HEK293 (cell line): ENCODE results near the gene SERINC3.

ENCODE experiments used
- CTCF ChIA-PET: fragments of 350-600 bp; formaldehyde crosslinking; extraction: SDS; loops from one replicate; lab custom pipeline; 2021; ENCODE audit warnings: antibody characterized with exemption; lab: Yijun Ruan, JAX
- POLR2A ChIA-PET: fragments of 300-600 bp; formaldehyde crosslinking; extraction: SDS; loops from one replicate; lab custom pipeline; 2020; ENCODE audit warnings: antibody characterized with exemption, inconsistent platforms; lab: Yijun Ruan, JAX
- H3K27ac ChIP-seq: fragments of 200-500 bp; sonication (Bioruptor generic); 2 replicates; pipeline ENCODE4 v1.5.1; 2014; ENCODE audit warnings: low read depth, low read length, control low read depth, inconsistent platforms; ENCODE audit errors: extremely low read depth
- H3K36me3 ChIP-seq, 2 experiments: fragments of 200-500 bp in 1 of 2; sonication (Bioruptor generic) in 1 of 2; 1 replicate in 1 of 2; 2 replicates in 1 of 2; pipeline ENCODE4 v1.5.1; 2014 to 2017; ENCODE audit warnings: inconsistent platforms in 2 of 2, low read length in 2 of 2; ENCODE audit not compliant: control insufficient read depth in 2 of 2, insufficient read depth in 1 of 2
- H3K4me1 ChIP-seq: fragments of 200-500 bp; sonication (Bioruptor generic); 2 replicates; pipeline ENCODE4 v1.5.1; 2014; ENCODE audit warnings: mild to moderate bottlenecking, low read length, inconsistent platforms; ENCODE audit not compliant: control insufficient read depth, insufficient read depth
- H3K4me3 ChIP-seq: 2 replicates; pipeline ENCODE4 v1.5.1; 2011; ENCODE audit warnings: low read depth, mild to moderate bottlenecking, control low read depth, low read length, moderate library complexity
- H3K9me3 ChIP-seq: fragments of 200-500 bp; sonication (Bioruptor generic); 2 replicates; pipeline ENCODE4 v1.5.1; 2014; ENCODE audit warnings: low read depth, low read length, inconsistent platforms; ENCODE audit not compliant: control insufficient read depth, insufficient read depth
- CTCF ChIP-seq: fragments of 450-650 bp; formaldehyde crosslinking; IDR thresholded peaks from 2 replicates; pipeline ENCODE4 v1.5.1; 2016; ENCODE audit warnings: missing biosample characterization, missing genetic modification characterization
- HOXC10 ChIP-seq: sonication (generic); formaldehyde crosslinking; IDR thresholded peaks from 2 replicates; pipeline ENCODE4 v1.8.1; 2023; ENCODE audit warnings: mild to moderate bottlenecking, missing genetic modification reagents
- KLF1 ChIP-seq: fragments of 450-650 bp; formaldehyde crosslinking; IDR thresholded peaks from 2 replicates; pipeline ENCODE4 v1.5.1; 2016; ENCODE audit warnings: missing biosample characterization, missing genetic modification characterization
- MEIS1 ChIP-seq: sonication (generic); formaldehyde crosslinking; IDR thresholded peaks from 2 replicates; pipeline ENCODE4 v1.8.1; 2022; ENCODE audit warnings: missing genetic modification reagents, mild to moderate bottlenecking, borderline replicate concordance
- SP2 ChIP-seq: fragments of 450-650 bp; formaldehyde crosslinking; IDR thresholded peaks from 2 replicates; pipeline ENCODE4 v1.5.1; 2016; ENCODE audit warnings: missing biosample characterization, missing genetic modification characterization
- SP3 ChIP-seq: fragments of 450-650 bp; formaldehyde crosslinking; IDR thresholded peaks from 2 replicates; pipeline ENCODE4 v1.5.1; 2016; ENCODE audit warnings: missing biosample characterization, missing genetic modification characterization
- ZBTB48 ChIP-seq: fragments of 450-650 bp; formaldehyde crosslinking; IDR thresholded peaks from 2 replicates; pipeline ENCODE4 v1.5.1; 2016; ENCODE audit warnings: missing biosample characterization, missing genetic modification characterization
- ZFP37 ChIP-seq: fragments of 450-650 bp; formaldehyde crosslinking; IDR thresholded peaks from 2 replicates; pipeline ENCODE4 v1.5.1; 2016; ENCODE audit warnings: missing biosample characterization, missing genetic modification characterization
- ZNF140 ChIP-seq: fragments of 450-650 bp; formaldehyde crosslinking; IDR thresholded peaks from 2 replicates; pipeline ENCODE4 v1.5.1; 2016; ENCODE audit warnings: missing biosample characterization, missing genetic modification characterization
- ZNF175 ChIP-seq: fragments of 450-650 bp; formaldehyde crosslinking; IDR thresholded peaks from 2 replicates; pipeline ENCODE4 v1.5.1; 2016; ENCODE audit warnings: missing biosample characterization, missing genetic modification characterization
- ZNF2 ChIP-seq: fragments of 450-650 bp; formaldehyde crosslinking; IDR thresholded peaks from 2 replicates; pipeline ENCODE4 v1.5.1; 2016; ENCODE audit warnings: missing biosample characterization, missing genetic modification characterization
- ZNF23 ChIP-seq: fragments of 450-650 bp; formaldehyde crosslinking; IDR thresholded peaks from 2 replicates; pipeline ENCODE4 v1.5.1; 2016; ENCODE audit warnings: missing biosample characterization, missing genetic modification characterization, borderline replicate concordance
- ZNF266 ChIP-seq: fragments of 450-650 bp; formaldehyde crosslinking; IDR thresholded peaks from 2 replicates; pipeline ENCODE4 v1.5.1; 2016; ENCODE audit warnings: missing biosample characterization, missing genetic modification characterization, low read depth
- ZNF302 ChIP-seq: fragments of 450-650 bp; formaldehyde crosslinking; IDR thresholded peaks from 2 replicates; pipeline ENCODE4 v1.5.1; 2016; ENCODE audit warnings: missing biosample characterization, missing genetic modification characterization, low read depth
- ZNF341 ChIP-seq: fragments of 450-650 bp; formaldehyde crosslinking; IDR thresholded peaks from 2 replicates; pipeline ENCODE4; 2016; ENCODE audit warnings: low read depth, missing biosample characterization, missing genetic modification characterization
- ZNF350 ChIP-seq: fragments of 450-650 bp; formaldehyde crosslinking; IDR thresholded peaks from 2 replicates; pipeline ENCODE4 v1.5.0; 2017; ENCODE audit warnings: missing biosample characterization, mild to moderate bottlenecking, missing genetic modification characterization
- ZNF362 ChIP-seq: fragments of 450-650 bp; formaldehyde crosslinking; IDR thresholded peaks from 2 replicates; pipeline ENCODE4 v1.5.1; 2016; ENCODE audit warnings: missing biosample characterization, missing genetic modification characterization
- ZNF366 ChIP-seq: fragments of 450-650 bp; formaldehyde crosslinking; conservative IDR thresholded peaks from 2 replicates; pipeline ENCODE4 v1.5.1; 2016; ENCODE audit warnings: missing biosample characterization, missing genetic modification characterization
- ZNF433 ChIP-seq: fragments of 450-650 bp; formaldehyde crosslinking; IDR thresholded peaks from 2 replicates; pipeline ENCODE4 v1.5.1; 2016; ENCODE audit warnings: missing biosample characterization, missing genetic modification characterization, low read depth
- ZNF488 ChIP-seq: fragments of 450-650 bp; formaldehyde crosslinking; IDR thresholded peaks from 2 replicates; pipeline ENCODE4 v1.5.1; 2016; ENCODE audit warnings: missing biosample characterization, missing genetic modification characterization
- ZNF513 ChIP-seq: fragments of 450-650 bp; IDR thresholded peaks from 2 replicates; pipeline ENCODE4 v1.5.1; 2018; ENCODE audit warnings: missing biosample characterization, missing genetic modification characterization
- ZNF555 ChIP-seq: fragments of 450-650 bp; formaldehyde crosslinking; conservative IDR thresholded peaks from 2 replicates; pipeline ENCODE4 v1.5.1; 2017; ENCODE audit warnings: missing biosample characterization, mild to moderate bottlenecking, missing genetic modification characterization, inconsistent platforms
- ZNF558 ChIP-seq: fragments of 450-650 bp; formaldehyde crosslinking; IDR thresholded peaks from 2 replicates; pipeline ENCODE4 v1.5.1; 2016; ENCODE audit warnings: missing biosample characterization, missing genetic modification characterization
- ZNF629 ChIP-seq: fragments of 450-650 bp; formaldehyde crosslinking; IDR thresholded peaks from 2 replicates; pipeline ENCODE4 v1.5.1; 2017; ENCODE audit warnings: missing biosample characterization, missing genetic modification characterization
- ZNF768 ChIP-seq: fragments of 450-650 bp; formaldehyde crosslinking; IDR thresholded peaks from 2 replicates; pipeline ENCODE4 v1.5.1; 2018; ENCODE audit warnings: missing biosample characterization, mild to moderate bottlenecking, missing genetic modification characterization
- ZNF837 ChIP-seq: fragments of 450-650 bp; formaldehyde crosslinking; IDR thresholded peaks from 2 replicates; pipeline ENCODE4 v1.5.1; 2016; ENCODE audit warnings: missing biosample characterization, missing genetic modification characterization
- TF ChIP-seq, protein P1 (sequence below): fragments of 450-650 bp; formaldehyde crosslinking; IDR thresholded peaks from 2 replicates; pipeline ENCODE4 v1.5.1; 2016; ENCODE audit warnings: missing biosample characterization, missing genetic modification characterization, low read depth
- TF ChIP-seq, protein P2 (sequence below): fragments of 450-650 bp; formaldehyde crosslinking; IDR thresholded peaks from 2 replicates; pipeline ENCODE4 v1.5.1; 2016; ENCODE audit warnings: missing biosample characterization, missing genetic modification characterization

Gene SERINC3

GRCh38 chr20:44521484-44522481, at the start of gene SERINC3:
Gene SERINC3, minus strand, starts transcription at chr20:44522070. Its CDS starts 119 bp downstream, at chr20:44521951.
- Histone ChIP-seq H3K9me3 (no peaks in the 10 kb centered on the region), H3K27ac (peak within 1 kb of the TSS; percentile 83), H3K4me1 (peaks cover 14% of the 10 kb centered on the region), H3K4me3 (peak within 1 kb of the TSS; percentile 82), H3K36me3 (no peaks in the 10 kb centered on the region; a peak in 1 of 3 replicates)
- ChIA-PET CTCF (interaction anchor here (1.0 to 2.3 kb wide), 4 partner anchors 10 to 304 kb away, joined by 3 to 7 read pairs (median 4); no protein-coding TSS in a partner anchor), POLR2A (interaction anchor here (0.6 to 1.7 kb wide), 5 partner anchors 10 to 363 kb away, joined by 3 to 5 read pairs (median 3); partner anchors contain the start of gene YWHAB)
- TF ChIP-seq ZFP37 (tag by site-specific recombination), result peak; percentile 93; the same call in 1 of the 2 replicates
- TF ChIP-seq ZNF513 (tag by site-specific recombination), result no peak
- TF ChIP-seq, protein P1, sequence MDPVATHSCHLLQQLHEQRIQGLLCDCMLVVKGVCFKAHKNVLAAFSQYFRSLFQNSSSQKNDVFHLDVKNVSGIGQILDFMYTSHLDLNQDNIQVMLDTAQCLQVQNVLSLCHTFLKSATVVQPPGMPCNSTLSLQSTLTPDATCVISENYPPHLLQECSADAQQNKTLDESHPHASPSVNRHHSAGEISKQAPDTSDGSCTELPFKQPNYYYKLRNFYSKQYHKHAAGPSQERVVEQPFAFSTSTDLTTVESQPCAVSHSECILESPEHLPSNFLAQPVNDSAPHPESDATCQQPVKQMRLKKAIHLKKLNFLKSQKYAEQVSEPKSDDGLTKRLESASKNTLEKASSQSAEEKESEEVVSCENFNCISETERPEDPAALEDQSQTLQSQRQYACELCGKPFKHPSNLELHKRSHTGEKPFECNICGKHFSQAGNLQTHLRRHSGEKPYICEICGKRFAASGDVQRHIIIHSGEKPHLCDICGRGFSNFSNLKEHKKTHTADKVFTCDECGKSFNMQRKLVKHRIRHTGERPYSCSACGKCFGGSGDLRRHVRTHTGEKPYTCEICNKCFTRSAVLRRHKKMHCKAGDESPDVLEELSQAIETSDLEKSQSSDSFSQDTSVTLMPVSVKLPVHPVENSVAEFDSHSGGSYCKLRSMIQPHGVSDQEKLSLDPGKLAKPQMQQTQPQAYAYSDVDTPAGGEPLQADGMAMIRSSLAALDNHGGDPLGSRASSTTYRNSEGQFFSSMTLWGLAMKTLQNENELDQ (tag by site-specific recombination), result no peak
- TF ChIP-seq ZNF555 (tag by site-specific recombination), result no peak
- TF ChIP-seq ZNF488 (tag by site-specific recombination), result no peak
- TF ChIP-seq ZNF23, result no peak
- TF ChIP-seq ZNF302 (tag by site-specific recombination), result no peak
- TF ChIP-seq SP3 (tag by site-specific recombination), result peak; percentile 89
- TF ChIP-seq ZNF350 (tag by site-specific recombination), result no peak
- peak; percentile 91 for TF ChIP-seq SP2 (tag by site-specific recombination)
- TF ChIP-seq ZBTB48 (tag by site-specific recombination), result no peak
- TF ChIP-seq ZNF175 (tag by site-specific recombination), result no peak
- 0 out of 2 replicates have a peak, but pooled peaks have one; percentile 12 for TF ChIP-seq ZNF341 (tag by site-specific recombination)
- TF ChIP-seq ZNF768 (tag by site-specific recombination), result no peak
- TF ChIP-seq HOXC10 (CRISPR knock-in tag), result no peak
- TF ChIP-seq ZNF629 (tag by site-specific recombination), result peak; percentile 99
- peak; percentile 7; the same call in 1 of the 2 replicates for TF ChIP-seq CTCF (tag by site-specific recombination)
- no peak for TF ChIP-seq ZNF362 (tag by site-specific recombination)
- no peak for TF ChIP-seq MEIS1 (CRISPR knock-in tag)
- no peak for TF ChIP-seq ZNF140 (tag by site-specific recombination)
- TF ChIP-seq KLF1 (tag by site-specific recombination), result peak; percentile 32; the same call in 1 of the 2 replicates
- no peak for TF ChIP-seq ZNF837
- no peak for TF ChIP-seq ZNF558 (tag by site-specific recombination)
- TF ChIP-seq, protein P2, sequence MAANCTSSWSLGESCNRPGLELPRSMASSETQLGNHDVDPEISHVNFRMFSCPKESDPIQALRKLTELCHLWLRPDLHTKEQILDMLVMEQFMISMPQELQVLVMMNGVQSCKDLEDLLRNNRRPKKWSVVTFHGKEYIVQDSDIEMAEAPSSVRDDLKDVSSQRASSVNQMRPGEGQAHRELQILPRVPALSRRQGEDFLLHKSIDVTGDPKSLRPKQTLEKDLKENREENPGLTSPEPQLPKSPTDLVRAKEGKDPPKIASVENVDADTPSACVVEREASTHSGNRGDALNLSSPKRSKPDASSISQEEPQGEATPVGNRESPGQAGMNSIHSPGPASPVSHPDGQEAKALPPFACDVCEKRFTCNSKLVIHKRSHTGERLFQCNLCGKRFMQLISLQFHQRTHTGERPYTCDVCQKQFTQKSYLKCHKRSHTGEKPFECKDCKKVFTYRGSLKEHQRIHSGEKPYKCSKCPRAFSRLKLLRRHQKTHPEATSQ (tag by site-specific recombination), result peak; percentile 76; the same call in 1 of the 2 replicates
- no peak for TF ChIP-seq ZNF433 (tag by site-specific recombination)
- peak; percentile 75; the same call in 1 of the 2 replicates for TF ChIP-seq ZNF366 (tag by site-specific recombination)
- TF ChIP-seq ZNF2 (tag by site-specific recombination), result peak; percentile 74; the same call in 1 of the 2 replicates
- no peak for TF ChIP-seq ZNF266 (tag by site-specific recombination)
